ENCODE results near the gene PROC.
"Not testable (repeated sequence)": the region's sequence is repeated elsewhere in the genome, so short reads cannot be mapped to it uniquely, and the experiment has no call there.

PROC gene

DNA sequence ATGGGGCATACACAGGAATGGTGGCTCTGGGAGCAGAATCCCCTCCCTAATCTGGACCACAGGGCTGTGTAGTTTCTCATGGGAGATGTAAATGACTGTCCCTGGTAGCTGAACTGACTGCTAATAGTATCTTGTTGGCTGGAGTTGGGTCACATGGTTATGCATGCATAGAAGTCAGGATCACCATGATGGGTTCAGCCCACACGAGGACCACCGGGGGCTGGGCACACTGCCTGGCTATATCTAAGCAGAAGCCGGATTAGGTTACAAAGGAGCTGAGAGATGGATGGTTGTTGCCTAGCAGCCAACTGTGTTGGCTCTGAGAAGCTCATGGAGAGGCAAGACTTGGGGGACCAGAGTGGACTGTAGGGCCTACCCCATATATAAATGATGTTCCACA is 23.7 kb upstream of the PROC start:
- no peak for DNase-seq (ENCODE audit: low read depth in 2 of 2)

DNA sequence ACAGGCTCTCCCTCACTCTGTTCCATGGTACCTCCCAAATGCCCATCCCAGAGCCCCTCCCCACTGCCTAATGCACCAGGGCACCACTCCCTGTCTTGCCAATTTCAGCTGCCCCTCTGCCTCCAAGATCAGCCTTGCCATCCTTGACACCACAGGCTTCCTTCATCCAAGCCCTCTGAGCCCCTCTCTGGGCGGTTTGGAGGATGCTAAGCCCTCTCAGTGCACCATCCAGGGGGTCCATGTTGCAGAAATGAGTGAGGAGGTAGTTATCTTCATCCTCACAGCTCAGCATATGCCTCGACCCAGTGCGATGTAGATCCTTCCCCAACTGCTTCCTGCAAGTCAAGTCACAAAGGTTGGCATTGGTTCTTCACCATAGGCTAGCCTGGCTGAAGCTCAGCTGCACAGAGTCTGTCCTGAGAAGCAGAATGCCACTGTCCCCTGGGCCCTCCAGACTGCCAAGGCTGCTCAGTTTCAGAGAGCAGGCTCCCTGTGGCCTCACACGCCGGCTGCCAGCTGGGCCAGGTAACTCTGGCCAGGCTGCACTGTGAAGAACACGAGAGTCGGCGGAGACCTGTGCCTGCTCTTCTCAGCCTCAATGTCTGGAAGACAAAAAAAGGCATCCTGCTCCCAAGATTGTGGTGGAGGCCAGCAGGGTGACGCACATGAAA is 20.5 kb upstream of the PROC start:
- no peak for DNase-seq (ENCODE audit: low read depth in 2 of 2)

DNA sequence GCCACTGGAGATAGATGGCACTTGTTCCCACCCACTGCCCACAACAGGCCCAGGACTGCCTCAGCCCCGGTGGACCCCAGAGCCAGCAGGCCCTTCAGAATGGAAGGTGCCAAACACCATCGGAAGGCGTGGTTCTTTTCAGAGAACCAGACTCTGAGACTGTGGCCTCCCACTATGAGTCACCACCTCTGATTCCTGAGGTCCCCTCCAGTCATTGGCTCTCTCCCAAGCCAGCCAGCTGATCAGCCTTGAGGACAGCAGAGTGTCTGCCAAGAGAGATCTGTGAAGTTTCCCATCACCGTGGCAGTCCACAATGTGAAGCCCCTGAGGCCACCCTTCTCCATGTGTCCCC is 20.0 kb upstream of the PROC start:
- DNase-seq (ENCODE audit: low read depth in 2 of 2), result no peak

DNA sequence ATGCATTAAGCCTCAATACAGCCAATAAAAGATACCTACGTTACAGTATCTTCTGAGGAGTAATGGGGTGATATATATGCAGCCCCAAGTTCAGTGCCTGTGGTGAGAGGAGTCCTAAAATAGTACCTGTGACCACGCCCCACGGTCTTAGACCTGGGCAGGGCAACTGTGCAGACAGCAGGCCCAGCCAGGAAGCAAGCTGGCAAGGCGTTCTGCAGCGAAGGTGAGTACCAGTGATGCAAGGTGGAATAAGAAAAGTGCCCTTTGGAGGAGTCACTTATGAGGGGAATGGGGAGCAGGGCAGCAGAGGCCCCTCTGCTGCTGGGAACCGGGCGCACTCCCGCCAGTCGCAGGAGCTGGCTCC is 17.7 kb upstream of the PROC start:
- DNase-seq (ENCODE audit: low read depth in 2 of 2), result no peak

DNA sequence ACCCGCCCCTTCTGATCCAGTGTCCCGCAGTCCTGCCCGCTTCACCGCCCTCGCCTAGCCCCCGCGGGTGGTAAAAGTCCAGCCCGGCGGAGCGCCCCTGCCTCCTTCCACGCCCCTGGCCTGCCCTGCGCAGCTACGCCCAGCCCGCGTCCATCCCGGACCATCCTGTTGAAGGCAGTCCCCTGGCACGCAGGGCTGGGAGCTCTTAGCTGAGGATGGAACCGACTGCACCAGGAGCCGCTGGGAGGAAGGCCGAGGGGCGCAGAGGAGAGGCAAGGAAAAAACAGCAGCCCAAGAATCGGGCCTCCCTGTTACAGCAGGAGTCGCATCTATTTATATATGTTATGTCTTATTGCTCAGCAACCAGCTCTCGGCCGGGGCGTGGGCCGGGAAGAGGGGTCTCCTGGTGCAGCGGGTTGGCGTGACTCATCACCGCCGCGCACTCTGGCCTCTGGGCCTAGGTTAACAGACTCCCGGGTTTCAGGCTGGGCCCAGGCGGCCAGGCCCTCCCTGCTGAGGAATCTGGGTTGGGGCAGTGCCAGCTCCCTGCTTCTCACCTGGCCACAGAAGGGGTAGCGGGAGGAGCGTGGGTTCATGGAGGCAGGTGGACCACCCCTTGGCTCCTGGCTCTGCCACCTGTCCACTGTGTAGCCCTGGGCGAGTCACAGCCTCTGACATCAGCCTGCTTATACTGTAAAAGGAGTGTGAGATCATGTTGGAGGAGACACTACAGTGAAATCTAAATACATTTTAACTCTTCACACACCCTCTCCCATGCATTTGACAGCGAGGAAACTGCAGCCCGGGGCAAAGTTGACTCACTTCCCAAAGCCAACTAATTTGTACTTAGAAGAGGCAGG is 17.1 kb upstream of the PROC start:
- no peak for DNase-seq (ENCODE audit: low read depth in 2 of 2)

DNA sequence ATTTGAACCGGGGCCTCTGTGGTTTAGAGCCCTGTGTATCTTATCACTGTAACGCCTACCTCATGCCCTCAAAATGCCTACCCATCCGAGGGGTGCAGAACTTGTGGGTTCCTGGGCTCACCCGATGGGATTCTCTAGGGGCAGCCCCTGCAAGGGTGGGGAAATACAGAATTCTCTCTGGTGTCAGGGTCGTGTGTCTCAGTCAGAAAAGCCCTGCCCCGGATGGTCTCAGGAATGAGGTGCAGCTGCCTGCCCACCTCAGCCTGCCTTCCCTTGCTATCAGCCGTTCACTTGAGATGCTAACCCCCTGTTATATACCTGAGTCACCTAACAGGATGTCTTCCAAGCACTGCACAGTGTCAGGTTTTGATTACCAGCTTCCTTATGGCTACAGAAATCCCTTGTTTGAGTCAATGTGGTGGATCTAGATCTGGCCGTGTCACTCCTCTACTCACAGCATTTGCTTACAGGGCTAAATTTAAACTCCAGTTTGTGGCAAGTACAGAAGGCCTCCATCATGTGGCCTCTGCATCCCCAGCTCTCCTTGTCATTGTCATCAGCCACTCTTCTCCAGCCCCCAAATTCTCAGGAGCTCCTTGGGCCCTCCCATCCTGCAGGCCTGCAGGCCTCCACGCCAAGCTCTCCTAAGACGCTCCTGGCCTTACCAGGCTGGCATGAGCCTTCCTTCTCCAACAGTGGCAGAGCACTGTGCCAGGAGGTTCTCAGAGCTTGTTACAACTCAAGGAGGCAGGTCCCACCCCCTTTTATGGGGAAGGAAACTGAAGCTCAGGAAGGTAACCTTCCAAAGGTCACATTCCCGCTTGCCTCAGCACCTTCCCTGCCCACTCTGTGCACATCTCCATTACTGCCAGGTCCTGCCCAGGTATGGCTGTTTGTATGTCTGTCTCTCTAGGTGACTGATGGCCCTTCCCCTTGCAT is 16.2 kb upstream of the PROC start:
- no peak for DNase-seq (ENCODE audit: low read depth in 2 of 2)

DNA sequence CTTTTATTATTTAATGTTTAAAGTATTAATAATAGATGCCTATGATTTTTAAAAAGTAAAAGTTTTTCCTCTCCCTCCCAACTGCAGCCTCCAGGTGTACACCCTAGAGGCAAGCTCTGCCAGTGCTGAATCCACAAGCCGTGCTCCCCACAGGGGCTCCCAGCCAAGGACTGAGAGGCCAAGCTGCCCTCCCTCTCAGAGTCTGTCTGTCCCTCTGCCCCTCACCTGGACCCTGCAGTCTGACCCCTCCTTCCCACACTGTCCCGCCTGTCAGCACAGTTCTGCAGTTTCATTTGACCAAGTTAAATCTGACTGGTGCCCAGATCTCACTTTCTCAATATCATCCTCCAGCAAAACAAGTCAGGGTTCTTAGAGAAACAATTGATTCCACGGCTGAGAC is 14.8 kb upstream of the PROC start:
- no peak for DNase-seq (ENCODE audit: low read depth in 2 of 2)

DNA sequence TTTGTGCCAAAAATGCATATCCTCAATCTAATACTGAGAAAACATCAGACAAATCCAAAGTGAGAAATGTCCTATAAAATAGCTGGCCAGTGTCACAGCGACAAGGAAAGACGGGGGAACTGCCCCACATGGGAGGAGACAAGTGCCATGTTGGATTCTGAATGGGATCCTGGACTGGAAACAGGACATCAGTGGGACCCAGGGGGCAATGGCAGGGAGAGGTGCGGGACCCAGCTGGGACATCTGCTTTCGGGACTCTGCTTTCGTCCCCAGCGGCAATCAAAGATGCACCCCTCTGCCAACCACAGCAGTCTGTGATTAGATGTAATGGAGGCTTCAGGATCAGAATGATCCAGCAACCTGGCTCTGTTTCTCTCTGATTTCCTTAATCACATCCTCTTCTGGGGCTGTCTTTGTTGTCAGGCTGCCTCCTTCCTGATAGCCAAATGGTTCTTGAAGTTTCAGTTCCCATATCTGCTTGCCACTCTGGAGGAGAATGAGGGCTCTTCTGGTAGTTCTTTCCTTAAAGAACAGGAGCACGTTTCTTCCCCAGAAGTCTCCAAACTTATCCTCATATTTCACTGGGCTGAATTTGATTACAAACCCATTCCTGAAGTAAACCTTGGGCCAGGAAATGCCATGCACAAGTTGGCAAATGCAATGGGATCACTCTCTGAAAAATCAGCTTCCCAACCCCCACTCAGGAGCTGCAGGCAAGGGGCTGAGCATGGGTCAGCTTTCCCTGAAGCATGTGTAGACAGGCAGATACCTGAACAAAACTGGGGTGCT is 13.6 kb upstream of the PROC start:
- no peak for DNase-seq (ENCODE audit: low read depth in 2 of 2)

DNA sequence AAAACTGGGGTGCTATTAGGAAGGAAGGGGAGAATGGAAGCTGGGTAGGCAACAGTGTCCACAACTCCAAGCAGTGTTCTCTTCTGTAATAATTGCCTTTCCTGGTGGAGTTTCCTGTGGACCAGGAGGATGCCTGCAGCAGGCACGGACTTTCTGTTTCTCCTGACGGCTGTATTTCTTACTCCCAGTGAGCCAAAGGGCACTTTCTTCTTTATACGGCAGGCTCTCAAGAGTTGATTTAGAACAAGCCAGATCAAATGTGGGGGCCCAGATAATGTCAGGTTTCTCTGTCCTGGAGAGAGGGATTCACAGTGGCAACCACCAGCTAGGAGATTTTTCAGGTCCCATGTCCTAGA is 13.0 kb upstream of the PROC start:
- no peak for DNase-seq (ENCODE audit: low read depth in 2 of 2)

DNA sequence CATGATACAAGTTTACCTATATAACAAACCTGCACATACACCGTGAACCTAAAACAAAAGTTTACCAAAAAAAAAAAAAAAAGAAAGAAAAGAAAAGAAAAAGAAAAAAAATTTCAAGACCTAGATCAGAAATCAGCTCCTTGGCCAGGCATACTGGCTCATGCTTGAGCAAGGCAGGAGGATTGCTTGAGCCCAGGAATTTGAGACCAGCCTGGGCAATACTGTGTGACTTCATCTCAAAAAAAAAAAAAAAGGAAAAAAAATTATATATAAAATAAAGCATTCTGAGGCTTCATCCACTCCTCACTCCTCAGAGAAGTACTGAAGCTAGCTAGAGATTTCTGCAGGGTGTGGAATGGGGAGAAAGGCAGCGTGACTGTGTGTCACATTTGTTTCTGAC is 11.8 kb upstream of the PROC start:
- DNase-seq (ENCODE audit: low read depth in 2 of 2), result no peak

DNA sequence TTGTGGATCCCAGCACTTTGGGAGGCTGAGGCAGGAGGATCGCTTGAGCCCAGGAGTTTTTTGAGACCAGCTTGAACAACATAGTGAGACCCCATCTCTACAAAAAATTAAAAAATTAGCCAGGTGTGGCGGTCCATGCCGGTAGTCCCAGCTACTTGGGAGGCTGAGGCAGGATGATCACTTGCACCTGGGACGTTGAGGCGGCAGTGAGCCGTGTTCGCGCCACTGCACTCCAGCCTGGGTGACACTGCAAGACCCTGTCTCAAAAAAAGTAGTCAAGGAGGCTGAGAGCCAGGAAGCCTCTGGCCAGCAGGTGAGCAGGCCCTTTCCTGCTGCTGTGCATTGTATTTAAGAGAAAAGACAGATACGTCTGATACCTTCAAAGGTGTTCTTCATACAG is 11.1 kb upstream of the PROC start:
- DNase-seq (ENCODE audit: low read depth in 2 of 2), result no peak

DNA sequence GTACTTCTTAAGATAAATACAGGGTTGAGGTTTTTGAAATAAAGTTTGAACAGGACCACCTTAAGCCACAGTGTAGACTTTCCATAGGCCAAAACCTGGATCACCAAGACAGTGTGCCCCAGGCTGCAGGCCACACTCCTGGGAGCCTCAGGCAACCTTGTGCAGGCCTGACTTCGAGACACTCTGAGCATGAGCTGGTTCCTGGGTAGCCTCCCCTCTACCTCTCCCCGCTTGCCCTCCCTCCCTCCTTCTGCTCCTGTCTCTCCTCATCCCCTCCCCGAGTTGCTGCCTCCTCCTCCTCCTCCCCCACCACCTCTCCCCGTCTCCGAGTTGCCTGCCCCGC is 10.6 kb upstream of the PROC start:
- no peak for DNase-seq (ENCODE audit: low read depth in 2 of 2)

DNA sequence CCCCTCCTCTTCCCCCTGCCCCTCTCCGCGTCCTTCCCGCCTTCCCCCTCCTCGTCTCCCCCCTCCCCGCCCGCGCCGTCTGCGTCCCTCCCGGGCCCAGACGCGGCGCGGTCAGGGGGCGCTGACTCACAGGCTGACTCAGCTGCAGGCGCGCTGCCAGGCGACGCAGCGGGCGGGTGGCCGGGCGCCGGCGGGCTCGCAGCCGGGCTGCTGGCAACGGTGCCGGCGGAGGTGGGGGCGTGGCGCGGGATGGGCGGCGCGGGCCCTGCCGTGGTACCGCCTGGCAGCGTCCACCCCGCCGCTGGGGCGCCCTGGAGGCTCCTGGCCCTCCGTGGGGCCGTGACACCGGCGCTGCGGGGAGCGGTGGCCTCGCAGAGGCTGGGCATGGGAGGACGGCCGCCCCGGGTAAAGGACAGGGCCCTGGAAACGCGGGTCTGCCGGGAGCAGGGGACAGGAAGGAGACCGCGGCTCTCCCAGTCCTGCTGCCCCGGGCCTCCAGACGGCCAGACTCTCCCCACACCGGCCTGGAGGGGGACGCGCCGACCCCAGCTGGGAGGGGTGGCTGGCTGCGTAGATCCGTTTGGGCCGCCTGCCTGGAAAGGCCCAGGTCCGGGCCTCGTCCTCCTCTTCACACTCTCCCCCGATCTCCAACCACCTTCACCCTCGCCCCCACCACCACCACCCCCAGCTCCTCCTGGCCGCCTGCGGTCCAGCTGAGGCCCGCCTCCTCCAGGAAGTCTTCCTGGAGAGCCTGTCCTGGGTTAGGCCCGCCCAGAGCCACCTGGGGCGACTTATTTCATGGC is 10.0 kb upstream of the PROC start:
- peak; percentile 85 for DNase-seq (ENCODE audit: low read depth in 2 of 2)

DNA sequence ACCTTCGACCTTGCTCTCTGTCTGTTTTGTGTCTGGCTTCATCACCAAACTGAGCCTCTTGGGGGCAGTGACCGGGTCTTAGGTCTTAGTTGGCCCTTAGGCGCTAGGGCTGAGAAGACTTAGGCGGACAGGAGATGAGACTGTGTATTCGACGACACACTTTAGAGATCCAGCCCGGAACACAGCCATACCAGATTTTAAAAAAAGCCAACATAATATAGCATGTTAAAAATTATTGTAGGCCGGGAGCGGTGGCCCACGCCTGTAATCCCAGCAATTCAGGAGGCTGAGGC is 9.5 kb upstream of the PROC start:
- DNase-seq (ENCODE audit: low read depth in 2 of 2), result no peak

DNA sequence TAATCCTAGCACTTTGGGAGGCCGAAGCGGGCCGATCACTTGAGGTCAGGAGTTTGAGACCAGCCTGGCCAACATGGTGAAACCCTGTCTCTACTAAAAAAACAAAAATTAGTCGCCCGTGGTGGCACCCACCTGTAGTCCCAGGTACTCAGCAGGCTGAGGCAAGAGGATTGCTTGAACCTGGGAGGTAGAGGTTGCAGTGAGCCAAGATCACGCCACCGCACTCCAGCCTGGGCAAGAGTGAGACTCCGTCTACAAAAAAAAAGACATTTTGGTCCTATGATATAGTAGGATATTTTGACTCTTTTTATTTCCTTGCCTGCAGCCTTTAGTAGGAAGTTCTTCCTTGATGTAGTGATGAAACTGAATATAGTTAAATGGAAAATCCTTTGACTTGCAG is 8.5 kb upstream of the PROC start:
- DNase-seq (ENCODE audit: low read depth in 2 of 2), result not testable (repeated sequence)

DNA sequence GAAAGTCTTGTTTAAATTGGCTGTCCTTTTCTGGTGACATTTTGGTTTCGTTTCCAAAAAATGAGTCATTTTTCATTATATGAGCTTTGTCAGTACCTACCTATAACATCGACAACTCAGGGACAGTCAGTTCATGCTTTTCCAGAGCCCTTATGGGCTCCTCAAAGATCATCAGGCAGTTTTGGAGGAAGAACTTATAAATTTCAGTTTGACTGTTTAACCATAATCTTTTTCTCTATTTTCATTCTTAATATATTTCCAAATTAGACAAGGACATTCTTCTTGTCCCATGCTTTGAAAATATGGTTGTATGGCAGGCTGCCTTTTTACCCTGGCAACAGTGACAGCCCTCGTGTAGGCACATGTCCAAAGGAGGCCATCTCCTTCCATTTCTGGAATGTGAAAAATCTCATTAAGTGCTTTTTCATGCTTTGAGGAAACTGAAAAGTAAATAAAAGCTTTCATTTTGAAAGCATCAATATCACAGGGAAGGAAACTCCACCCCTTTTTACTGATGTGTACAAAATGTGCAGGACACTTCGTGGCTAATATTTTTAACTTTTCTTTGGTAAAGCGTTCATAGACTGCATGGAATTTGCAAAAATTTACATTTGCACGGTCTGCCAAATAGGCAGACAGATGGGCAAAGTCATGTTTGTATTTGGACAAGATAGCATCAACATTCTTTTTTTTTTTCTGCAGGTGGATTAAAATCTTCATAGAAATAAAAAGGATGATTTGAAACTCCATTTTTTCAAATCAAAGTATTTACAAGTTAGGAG is 7.2 kb upstream of the PROC start:
- DNase-seq (ENCODE audit: low read depth in 2 of 2), result no peak

DNA sequence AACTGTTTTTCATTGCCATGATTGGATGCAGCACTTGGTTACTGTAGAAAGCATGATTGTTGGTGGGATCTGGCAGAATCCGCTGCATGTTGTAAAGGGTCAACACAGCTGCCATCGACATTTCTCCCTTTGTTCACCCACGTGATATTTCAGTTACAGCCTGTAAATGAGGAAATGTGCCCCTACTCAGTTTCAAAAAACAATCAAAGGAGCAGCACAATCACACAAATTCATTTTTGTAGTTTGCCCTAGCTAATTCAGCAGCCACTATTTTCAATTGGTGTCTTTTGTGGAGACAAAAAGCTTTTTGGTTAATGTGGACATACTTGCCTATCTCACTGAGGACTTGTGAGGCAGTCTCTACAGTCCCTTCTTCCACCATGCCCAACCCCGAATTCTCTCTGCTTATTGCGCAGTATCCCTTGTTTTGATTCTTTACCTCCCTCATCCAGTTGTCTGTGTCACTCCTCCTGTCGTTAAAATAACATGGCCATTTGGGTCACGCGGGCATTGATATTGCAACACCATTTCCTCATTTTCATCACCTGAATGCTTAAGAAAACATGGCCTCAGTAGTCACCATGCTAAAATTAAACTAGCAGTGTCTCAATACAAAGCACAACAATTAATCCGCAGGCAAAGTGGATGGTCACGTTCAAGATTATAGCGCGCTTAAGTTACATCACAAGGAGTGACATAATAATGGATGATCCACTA is 6.4 kb upstream of the PROC start:
- no peak for DNase-seq (ENCODE audit: low read depth in 2 of 2)

DNA sequence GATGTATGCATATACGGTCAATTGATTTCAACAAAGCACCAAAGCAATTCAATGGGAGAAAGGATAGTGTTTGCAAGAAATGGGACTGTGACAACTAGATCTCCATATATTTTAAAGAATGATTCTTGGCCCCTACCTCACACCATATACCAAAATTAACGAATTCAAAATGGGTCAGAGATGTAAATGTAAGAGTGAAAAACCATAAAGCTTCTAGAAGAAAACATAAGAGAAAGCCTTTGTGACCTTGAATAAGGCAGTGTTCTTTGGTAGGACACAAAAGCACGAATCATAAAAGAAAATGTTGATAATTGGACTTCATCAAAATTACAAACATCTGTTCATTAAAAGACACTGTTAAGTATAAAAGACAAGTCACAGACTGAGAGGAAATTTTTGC is 5.0 kb upstream of the PROC start:
- no peak for DNase-seq (ENCODE audit: low read depth in 2 of 2)

DNA sequence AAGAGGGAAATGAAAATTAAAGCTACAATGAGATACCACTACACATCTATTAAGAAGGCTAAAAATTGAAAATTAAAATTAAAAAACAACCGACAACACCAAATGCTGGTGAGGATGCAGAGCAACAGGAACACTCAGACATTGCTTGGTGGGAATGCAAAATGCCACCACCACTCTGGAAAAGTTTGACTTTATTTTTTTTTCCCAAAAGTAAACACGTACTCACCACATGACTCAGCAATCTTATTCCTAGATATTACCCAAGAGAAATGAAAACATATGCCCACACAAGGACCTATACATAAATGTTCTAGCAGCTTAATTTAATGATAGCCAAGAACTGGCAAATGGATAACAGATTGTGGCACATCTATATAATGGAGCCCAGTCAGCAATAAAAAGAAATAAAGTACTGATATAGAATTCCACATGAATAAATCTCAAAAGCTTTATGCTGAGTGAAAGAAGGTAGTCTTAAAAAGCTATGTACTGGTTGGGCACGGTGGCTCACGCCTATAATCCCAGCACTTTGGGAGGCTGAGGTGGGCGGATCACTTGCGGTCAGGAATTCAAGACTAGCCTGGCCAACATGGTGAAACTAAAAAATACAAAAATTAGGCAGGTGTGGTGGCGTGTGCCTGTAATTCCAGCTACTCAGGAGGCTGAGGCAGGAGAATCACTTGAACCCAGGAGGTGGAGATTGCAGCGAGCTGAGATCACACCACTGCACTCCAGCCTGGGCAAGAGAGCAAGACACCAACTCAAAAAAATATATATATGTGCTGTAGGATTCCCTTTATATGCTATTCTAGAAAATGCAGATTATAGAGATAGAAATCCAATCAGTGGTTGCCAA is 4.2 kb upstream of the PROC start:
- DNase-seq (ENCODE audit: low read depth in 2 of 2), result no peak

All from stimulated activated CD4-positive, alpha-beta T cell treated with anti-CD3 and anti-CD28 coated beads, Interleukin-1b, Interleukin-23, amount 100 ng/mL, for 1 hour (primary cell).